T-helper 1 cell (primary cell): ENCODE measurements around the gene COX10.
A peak's percentile ranks its signal among the peaks of the same experiment; 100 is the strongest.

Experiments used
- DNase-seq, 5 donors: peaks; one replicate each; pipeline ENCODE4 v3.0.0-alpha.2; 2012 to 2020

Gene COX10

DNA sequence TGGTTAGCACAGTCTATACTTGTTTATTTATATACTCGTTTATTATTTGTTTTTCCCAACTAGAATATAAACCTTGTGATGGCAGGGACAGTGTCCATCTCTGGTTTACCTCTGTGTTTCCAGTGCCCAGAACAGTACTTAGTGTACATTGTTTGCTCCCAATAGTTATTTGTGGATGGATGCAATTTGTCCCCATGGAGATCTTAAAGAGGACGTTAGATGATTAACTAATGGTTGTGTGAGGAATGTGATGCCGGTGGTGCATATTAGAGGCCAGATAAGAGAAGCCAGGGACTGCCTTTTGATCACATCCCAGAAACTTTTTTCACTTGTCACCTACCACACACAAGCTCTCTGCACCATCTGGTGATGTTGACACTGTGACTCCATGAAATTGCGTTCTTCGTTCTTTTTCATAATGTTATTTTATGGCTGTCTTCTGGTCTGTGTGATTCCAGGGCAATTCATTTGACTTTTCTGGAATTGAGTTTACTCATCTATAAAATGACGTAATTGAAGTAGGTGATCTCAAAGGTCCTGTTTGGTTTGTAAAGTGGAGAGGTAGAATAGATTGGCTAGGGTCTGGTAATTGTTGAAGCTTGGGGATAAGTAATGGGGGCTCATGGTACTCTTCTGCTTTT, 1.2 kb downstream of the COX10 start:
- no peak for DNase-seq

DNA sequence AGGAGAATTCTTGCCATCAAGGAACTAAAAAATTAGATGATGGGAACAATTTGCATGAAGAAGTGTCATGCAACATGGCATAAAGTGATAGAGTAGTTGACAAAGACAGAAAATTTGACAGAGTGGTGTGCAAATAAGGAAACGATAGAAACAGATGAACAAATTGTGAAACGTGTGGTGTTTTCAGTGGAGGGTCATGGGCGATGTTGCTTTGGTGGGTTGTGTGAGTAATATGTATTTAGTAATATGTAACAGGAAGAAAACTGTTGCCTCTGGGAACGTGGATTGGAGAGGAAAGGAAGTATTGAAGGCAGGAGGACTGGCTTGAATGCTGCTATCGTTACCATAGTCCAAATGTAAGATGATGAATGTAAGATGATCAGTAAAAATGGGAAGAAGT, 3.6 kb downstream of the COX10 start:
- DNase-seq, result no peak

DNA sequence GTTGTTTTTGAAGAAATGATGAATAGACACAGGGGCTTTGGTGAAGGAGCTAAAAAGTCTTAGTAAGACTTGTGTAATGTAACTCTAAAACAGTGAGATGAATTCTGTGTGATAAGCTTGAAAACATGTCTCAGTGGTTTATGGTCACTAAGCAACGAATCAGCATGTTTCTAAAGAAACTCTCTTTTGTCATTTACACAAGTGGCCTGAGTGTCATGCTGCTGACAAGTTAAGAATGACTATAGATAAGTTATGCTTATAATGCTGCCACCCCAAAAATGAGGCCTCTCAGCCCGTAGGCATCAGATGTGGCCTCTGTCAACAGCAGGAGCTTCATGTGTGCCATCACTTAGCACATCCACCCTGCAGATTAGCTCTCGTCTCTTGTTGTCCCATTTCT, 8.7 kb downstream of the COX10 start:
- DNase-seq, result peak in 1 of 5 donors; percentile 33

DNA sequence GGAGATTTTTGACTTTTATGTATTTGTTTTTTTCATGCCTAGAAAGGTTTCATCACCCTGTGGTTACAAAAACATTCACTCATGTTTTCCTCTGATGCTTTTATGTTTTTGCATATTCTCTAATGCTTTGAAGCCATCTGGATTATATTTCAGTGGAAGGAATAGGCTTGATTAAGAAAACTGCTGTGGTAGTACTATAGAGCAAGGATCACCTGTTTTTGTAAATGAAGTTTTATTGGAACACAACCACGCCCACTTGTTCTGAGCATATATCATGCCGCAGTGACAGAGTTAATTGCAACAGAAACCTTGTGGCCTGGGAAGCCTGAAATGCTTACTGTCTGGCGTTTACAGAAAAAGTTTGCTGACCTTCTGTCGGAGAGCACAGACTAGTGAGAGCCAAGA, 11.5 kb downstream of the COX10 start:
- no peak for DNase-seq

DNA sequence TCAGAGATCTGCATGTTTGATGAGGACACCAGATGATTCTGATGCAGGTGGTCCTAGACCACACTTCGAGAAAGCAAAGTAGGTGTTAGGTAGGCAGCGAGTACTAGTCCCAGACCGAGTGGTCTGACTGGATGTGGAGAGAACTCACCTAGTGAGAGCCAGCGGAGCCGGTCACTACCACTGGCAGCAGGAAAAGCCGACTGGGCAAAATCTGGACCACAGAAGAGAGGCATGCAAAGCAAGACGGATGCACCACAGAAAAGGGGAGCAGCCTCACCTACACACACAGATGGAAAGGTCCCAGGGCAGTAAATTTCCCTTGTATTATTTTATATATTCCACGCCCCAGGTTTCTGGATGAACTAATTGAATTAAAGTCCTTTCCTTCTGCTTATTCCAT, 13.5 kb downstream of the COX10 start:
- no peak for DNase-seq

DNA sequence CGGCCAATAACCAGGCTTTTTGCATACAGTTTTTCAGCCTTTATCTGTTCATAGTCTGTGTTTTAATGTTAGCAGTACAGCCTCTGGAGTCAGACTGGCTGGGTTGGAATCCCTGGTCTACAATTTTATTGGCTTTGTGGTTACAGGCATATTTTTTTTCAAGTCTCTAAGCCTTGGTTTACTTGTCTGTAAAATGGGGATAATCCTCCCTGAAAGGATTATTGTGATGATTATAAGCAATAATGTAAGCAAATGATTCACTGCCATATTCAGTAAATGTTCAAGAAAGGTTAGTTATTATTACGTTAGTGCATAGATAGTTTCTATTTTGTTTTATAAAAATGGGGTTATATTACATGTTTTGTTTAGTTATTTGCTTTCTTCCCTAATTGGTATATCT, 15.7 kb downstream of the COX10 start:
- DNase-seq, result no peak

DNA sequence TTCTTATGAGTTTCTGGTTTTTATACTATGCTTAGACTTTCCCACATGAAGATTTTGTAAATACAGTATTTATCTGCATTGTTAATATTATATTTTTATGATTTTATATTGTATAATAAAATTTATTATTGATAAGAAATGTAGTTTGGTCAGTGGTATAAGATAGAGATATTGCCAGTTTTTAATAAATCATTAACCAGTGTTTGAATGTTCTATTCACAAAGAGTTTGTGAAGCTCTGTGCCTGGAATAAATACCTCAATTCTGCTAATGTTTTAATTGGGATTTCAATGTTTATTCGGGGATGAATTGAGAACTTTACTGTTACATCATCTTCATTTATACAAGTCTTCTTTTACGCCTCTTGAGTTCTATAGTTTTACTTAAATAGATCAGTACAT, 16.9 kb downstream of the COX10 start:
- DNase-seq, result no peak

DNA sequence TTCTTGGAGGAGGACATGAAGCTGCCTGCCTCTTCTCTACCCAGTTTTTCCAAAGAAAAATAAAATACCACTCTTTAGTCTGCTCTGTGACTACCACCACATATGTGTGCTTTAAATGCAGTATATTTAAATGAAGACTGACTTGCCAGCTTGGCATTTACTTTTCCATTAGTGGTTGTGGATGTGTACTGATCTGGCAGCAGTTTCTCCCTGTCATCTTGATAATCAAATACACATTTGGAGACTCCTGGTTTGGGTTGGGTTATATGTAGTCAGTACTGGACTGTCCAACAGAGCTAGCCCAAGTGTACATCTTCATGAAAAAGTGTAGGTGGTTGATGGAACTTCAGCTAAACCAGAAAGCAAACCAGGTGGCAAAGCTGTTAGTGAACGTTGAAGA, 19.9 kb downstream of the COX10 start:
- no peak for DNase-seq

DNA sequence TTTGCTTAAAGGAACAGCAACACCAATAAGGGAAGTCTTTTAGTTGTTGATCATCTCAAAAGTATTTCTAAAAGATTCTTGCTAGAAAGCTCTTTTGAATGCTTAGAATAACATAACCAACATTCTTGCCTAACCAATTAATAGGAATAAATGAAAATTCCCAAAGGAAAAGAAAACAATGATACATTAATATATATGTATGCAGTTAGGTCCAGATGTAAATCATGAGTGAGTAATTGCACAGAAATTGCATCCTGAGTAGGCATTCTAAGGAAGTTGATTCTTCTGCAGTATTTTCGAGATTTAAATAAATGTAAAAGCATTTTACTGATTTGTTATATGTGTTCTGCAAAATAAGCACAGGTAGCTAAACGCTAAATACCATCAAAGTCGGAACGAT, 22.1 kb downstream of the COX10 start:
- no peak for DNase-seq

DNA sequence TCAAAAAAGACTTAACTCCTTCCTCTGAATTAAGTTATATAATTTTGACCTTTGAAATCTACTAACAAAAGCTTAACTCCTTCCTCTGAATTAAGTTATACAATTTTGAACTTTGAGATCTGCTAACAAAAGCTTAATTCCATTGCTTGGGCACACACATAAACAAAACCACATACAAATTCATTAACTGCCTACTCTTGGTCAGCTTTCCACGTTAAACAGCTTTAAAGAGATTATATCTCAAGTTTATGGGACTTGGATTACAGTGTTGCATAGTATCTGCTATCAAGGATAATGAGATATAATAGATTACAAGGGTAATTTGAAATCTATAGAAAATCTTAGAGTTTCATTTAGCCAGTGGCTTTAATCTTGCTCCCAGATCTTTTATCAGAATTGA, 23.5 kb downstream of the COX10 start:
- DNase-seq, result no peak

DNA sequence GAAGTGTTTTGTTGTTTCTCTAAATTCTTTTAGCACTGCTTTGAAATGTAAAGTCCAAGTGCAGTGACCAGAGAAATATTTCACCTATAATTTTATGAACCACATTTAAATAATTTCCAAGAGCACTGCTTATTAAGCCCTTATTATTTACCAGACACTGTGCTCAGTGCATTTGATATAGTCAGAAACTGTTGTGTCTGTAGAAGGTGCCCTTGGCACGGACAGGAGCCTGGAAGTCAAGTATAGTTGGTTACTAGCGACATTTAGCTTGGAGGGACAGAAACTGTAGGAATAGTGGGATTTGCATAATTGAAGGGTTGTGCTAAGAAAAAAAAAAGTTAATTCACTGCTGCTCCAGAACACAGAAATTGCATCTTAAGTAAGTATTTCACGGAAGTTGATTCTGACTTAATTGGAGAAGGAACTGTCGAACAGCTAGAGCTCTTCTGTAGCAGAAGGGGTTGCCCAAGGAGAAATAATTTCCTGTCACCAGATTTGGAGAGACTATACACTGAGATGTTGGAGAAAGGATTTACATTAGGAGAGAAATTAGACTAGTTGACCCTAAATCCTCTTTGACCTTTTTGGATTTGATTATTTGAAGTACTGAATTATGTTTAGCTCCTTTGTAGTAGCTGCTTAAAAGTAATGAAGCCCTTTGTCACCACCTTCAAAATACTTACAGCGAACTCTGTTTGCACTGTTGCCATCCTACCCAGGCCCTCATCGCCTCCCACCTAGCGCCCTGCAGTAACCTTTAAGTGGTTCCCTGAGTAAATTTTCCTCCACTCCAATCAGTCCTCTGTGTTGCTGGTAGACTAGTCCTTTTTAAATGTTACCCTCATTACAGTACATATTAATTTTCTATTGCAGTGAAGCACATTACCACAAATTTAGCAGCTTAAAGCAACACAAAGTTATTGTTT, 25.6 kb downstream of the COX10 start:
- no peak for DNase-seq

DNA sequence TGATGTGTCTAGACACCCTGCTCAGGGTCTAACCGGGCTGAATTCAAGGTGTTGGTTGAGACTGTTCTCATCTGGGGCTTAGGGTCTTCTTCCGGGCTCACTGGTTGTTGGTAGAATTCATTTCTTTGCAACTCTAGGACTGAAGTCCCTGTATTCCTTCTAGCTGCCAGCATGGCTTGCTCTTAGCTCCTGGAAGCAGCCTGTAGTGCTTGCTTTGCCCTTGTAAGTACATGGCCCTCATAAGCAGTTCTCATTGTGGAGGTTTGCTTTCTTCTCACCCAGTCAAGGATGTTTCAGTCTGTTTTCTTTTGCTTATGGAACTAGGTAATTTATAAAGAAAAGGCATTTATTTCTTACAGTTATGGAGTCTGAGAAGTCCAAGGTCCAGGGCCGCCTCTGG, 26.3 kb downstream of the COX10 start:
- no peak for DNase-seq

DNA sequence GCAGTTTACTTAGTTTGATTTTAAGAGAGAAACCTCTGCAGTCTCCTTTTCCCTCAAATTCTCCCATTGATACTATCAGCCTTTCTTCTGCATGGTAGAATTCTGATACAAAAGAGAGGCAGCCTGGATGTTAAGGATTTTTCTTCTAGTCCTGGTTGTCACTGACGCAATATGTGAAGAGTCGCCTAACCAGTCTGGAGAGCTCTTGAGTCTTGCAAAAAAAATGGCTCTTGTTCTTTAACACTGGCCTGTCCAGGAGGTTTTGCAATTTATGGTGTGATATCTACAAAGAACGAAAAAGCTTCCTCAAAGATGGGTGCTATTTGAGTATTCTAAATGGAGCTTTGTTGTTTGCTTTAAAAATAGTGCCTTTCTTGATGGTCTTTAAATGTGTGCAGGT, 28.9 kb downstream of the COX10 start:
- DNase-seq, result no peak

DNA sequence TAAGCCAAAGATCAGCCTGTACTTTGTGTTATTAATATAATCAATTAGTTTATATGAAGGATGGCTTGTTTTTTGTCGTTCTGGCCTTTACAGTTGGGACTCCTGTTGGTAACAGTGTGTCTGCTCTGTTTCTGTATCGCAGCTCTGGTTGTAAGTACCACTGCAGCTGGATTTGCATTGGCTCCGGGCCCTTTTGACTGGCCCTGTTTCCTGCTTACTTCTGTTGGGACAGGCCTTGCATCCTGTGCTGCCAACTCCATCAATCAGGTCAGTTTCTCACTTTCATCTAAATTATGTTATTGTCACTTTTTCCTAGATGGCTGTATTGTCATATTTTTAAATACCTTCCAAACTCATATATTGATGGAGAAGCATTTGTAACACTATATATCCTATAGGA, 32.7 kb downstream of the COX10 start:
- no peak for DNase-seq

DNA sequence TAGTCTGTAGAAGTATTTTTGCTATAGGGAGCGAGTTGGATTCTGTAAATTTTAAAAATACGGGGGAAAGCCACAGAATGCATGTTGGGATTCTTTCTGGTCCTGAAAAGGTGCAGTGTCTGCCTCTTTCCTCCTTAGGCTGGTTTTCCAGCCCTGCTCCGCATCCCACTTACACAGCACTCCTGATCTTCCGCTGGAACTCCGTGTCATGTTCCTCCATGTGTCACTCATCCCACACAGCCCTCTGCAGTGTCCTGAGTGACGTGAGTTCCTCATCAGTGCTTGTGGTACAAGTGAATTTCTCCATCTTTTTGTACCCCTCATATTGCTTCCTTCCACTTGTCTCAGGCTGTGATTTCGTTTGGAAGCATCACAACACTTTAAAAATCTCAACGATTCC, 34.5 kb downstream of the COX10 start:
- DNase-seq, result no peak

DNA sequence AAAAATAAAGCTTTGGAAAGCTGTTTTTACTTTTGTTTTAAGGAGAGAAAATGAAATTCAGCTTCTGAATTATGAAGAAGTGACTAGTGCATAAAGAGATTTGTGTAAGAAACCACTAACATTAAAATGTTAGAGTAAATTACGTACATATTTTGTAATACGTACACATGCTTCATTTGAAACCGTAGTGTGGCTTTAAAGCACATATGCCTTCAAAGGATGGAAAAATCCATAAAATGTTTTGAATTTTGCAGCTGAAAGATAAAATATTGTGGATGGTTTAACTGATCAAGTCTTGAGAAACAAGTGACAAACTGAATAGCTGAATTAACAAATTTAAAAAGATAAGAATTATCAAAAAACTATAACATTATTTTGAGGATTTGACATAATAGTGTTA, 35.4 kb downstream of the COX10 start:
- no peak for DNase-seq

DNA sequence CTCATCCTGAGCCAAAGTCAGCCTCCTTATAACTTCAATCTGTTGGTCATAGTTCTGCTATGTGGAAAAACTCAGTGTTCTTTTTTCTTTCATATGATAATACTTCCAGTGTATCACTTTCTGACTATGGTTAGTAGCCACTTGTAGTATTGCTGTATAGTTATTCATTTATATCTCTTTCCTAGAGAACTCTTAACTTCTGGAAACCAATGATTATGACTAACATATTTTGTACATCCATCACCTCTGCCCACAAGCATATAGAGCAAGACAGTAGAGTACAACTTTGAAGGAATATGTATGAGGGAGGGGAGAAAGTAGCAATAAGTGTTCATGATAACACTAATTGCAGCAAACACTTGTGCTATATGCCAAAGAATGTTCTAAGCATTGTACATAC, 38.6 kb downstream of the COX10 start:
- no peak for DNase-seq

DNA sequence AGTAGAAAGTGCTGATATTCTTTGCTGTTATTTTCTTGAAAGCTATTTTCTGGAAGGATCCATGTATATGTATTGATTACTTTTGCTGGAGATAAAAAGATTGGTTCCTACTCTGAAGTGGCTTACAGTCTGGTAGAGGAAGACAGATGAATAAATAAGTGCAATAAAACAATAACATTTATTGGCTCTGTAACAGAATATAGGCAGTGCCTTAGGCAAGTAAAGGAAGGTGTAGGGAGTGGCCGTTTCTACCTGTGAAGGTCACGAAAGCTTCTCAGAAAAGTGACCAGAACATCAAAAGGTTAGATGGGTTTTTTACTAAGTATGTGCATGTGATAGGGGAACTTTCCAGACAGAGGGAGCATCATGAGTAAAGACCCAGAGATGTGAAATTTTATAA, 43.1 kb downstream of the COX10 start:
- DNase-seq, result no peak

DNA sequence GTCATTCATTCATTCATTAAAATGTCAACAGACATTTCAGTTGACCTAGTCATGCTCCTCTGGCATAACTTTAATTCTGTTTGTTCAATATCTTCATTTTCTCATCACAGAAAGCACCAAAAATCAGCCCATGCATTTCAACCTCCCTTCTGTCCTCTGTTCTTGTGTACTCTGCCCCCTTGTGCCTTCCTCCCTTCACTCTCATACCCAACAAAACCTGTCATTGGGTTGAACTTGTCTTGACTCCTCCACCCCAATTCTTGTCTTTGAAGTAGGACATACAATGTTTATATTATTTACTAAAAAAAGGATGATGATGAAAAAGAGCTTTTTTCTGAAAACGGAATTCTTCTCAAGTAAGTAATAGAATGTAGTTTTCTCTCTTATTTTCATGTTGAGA, 43.8 kb downstream of the COX10 start:
- DNase-seq, result peak in 1 of 5 donors; percentile 29

DNA sequence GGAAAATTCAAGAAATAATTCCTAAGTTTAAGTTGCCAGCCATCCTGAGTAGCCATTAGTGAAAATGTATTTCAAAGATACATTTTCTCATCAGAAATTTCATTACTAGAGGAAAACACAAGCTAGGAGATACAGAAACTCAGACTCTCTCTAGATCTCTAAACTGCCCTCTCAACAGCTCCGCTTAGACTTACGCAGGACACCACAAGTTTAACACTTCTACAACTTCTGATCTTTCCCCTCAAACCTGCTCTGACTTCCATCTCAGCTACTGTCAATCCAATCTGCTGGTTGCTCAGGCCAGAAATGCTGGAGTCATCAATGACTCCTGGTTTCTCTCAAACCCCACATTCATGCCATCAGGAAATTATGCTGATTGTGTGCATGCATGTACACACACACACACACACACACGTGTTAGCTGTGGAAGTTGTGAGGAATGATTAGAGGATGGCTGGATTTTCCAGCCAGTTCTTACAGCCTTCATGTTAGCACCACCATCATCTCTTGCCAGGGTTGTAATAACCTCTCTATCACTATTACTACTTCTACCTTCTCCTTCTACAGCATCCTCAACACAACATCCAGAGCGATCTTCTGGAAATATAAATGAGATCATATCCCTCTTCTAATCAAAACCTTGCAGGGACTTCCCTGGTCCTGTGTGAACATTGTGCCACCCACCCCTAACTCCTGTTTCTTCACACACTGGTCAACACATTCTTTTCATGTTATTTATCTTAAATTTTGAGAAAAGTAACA, 47.1 kb downstream of the COX10 start:
- no peak for DNase-seq

DNA sequence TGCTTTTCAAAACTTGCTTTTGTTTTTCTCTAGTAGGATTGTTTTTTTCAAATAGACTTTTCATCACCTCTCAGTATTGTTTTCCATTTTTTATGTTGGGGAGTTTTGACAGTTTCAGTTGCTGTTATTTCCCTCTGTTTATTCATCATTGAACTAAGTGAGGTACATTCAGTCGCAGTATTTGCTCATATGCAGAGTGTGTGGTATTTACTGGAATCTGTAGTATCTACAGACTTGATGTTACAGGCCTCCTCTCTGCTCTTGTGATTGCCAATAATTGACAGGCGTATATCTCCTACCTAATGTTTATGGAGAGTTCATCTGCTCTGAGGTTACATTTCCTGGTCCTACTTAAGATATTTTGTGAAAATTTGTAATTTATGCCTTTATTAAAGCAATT, 49.6 kb downstream of the COX10 start:
- peak in 1 of 5 donors; percentile 89 for DNase-seq

DNA sequence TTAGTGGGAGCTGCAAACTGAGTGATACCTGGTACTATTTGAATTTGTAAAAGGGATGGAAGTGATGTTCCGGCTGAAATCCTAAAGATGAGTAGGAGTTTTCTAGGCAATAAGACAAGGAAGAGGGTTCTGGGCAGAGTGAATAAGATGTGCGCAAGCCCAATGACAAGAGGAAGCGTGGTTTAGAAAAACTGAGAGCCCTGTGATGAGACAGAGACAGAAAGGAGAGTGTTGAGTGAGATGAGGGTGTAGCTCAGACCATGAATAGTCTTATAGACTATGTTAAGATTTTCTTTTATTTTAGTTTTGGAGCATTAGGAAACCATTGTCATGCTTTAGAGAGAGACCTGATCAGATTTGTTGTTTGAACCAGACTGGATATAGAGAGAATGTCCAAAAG, 50.2 kb downstream of the COX10 start:
- peak in 1 of 5 donors; percentile 64 for DNase-seq

DNA sequence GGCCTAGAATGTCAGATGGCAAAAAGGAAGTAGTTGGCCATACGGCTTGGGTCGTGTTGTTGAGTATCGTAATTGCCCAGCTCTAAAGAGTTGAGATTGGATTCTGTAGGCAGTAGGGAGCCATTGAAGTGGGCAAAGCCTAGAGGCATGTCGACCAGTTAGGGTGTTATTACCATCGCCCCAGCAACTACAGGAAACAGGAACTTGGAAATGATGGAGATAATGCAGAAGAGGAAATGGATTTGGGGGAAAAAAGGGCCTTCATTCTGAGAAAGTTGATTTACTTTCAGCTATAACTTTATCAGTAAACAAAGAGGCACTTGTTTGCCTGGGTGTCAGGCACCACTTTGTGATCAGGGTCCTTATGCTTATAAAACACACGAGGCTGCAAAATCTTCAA, 52.6 kb downstream of the COX10 start:
- DNase-seq, result no peak
